ENCODE results near the gene SLC44A1. TPM values are rescaled to one million over a fixed set of nuclear protein-coding genes. Genes with fewer than 3 reads are reported as not detected.

SLC44A1 gene
- total RNA-seq, 2 donors from 2014 or later = 10.7 to 19.5 TPM

DNA sequence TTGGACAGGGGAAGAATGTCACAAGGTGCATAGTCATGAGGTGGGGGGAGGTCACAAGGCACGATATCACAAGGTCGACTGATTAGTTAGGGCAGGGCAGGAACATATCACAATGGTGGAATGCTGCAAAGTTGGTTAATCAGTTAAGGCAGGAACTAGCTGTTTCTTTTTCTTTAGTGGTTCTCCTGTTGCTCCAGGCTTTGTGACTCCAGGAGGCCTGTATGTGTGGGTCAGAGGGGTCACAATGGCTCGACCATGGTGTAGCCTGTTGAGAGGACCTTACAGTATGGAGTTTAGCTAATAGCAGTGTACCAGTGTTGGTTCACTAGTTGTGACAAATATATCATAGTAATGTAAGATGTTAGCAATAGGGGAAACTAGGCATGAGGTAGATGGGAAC, 191.0 kb downstream of the SLC44A1 start:
- TF ChIP-seq, protein P1, sequence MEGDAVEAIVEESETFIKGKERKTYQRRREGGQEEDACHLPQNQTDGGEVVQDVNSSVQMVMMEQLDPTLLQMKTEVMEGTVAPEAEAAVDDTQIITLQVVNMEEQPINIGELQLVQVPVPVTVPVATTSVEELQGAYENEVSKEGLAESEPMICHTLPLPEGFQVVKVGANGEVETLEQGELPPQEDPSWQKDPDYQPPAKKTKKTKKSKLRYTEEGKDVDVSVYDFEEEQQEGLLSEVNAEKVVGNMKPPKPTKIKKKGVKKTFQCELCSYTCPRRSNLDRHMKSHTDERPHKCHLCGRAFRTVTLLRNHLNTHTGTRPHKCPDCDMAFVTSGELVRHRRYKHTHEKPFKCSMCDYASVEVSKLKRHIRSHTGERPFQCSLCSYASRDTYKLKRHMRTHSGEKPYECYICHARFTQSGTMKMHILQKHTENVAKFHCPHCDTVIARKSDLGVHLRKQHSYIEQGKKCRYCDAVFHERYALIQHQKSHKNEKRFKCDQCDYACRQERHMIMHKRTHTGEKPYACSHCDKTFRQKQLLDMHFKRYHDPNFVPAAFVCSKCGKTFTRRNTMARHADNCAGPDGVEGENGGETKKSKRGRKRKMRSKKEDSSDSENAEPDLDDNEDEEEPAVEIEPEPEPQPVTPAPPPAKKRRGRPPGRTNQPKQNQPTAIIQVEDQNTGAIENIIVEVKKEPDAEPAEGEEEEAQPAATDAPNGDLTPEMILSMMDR (IDR thresholded peaks at IDR 0.05) = no peak
- Histone ChIP-seq H3K4me1 (peaks cover 0 to 7% of the 10 kb centered on the region in 2 donors), H3K27ac (no peak overlapping the region)

GRCh38 chr9:105436783-105437182, 192.3 kb downstream of the SLC44A1 start:
- DNase-seq (ENCODE audit: low spot score) = no peak
- Histone ChIP-seq H3K4me3 (no peak overlapping the region), H3K36me3 (no peaks in the 10 kb centered on the region), H3K9me3 (no peaks in the 10 kb centered on the region), H3K4me1 (peaks cover 0 to 7% of the 10 kb centered on the region in 2 donors), H3K27me3 (no peaks in the 10 kb centered on the region), H3K27ac (no peak overlapping the region)
- TF ChIP-seq, protein P1 (IDR thresholded peaks at IDR 0.05) = no peak

More for the DNA sequence above, 191.0 kb downstream of the SLC44A1 start:
- Histone ChIP-seq H3K27me3 (no peaks in the 10 kb centered on the region), H3K36me3 (no peaks in the 10 kb centered on the region), H3K9me3 (no peaks in the 10 kb centered on the region), H3K4me3 (no peak overlapping the region)
- no peak for DNase-seq (ENCODE audit: low spot score)

DNA sequence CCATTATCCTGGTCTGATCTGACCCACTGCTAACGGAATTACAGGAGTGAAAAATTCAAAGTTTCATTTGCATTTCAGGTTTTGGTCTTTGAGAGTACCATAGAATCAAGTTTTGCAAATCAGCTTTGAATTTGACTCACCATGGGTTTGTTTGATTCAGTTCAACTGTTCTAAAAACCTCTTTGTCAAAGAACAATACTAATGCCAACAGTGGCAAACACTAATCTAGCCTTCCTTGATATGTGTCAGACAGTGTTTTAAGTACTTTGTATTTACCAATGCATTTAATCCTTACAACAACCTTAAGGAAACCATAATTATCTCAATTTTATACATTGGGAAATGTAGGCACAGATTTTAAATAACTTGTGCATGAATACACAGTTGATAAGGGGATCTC, 193.3 kb downstream of the SLC44A1 start:
- Histone ChIP-seq H3K9me3 (no peaks in the 10 kb centered on the region), H3K4me3 (no peak overlapping the region), H3K36me3 (no peaks in the 10 kb centered on the region), H3K27ac (no peak overlapping the region), H3K4me1 (peaks cover 0 to 7% of the 10 kb centered on the region in 2 donors), H3K27me3 (no peaks in the 10 kb centered on the region)
- TF ChIP-seq, protein P1 (IDR thresholded peaks at IDR 0.05) = no peak
- no peak for DNase-seq (ENCODE audit: low spot score)

DNA sequence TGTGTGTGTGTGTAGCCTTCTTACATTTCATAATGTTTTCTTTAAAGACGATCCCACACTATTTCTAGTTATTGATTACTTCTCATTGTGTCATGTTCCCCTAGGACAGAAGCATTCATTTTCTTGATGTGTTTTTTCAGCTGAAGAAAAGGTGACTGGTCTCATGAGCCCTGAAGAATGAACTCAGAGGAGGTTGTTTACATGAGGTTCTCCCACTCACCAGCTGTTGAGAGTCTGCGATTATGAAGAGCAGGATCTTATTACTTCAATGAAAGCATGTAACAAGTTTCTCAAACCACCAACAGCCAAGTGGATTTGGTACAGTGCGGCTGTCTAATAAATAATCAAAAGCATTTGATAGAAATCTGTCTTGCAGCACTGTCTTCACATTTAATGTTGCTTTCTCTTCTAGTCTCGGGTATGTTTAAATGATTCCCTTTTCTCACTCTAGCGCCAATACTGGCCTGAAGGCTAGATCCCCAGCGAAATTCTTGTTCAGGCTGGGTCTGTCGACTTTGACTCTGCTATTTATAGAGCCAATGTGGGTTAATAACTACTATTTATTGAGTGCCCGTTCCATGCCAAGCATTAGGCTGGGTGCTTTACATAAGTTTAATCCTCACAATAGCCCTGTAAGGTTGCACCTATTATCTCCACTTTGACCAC, 193.8 kb downstream of the SLC44A1 start:
- H3K27ac ChIP-seq = no peak overlapping the region
- H3K4me3 ChIP-seq = no peak overlapping the region
- no peak for DNase-seq (ENCODE audit: low spot score)
- TF ChIP-seq, protein P1 (IDR thresholded peaks at IDR 0.05) = no peak
- no peaks in the 10 kb centered on the region for H3K27me3 ChIP-seq
- H3K9me3 ChIP-seq = no peaks in the 10 kb centered on the region
- peaks cover 0 to 7% of the 10 kb centered on the region in 2 donors for H3K4me1 ChIP-seq
- no peaks in the 10 kb centered on the region for H3K36me3 ChIP-seq

DNA sequence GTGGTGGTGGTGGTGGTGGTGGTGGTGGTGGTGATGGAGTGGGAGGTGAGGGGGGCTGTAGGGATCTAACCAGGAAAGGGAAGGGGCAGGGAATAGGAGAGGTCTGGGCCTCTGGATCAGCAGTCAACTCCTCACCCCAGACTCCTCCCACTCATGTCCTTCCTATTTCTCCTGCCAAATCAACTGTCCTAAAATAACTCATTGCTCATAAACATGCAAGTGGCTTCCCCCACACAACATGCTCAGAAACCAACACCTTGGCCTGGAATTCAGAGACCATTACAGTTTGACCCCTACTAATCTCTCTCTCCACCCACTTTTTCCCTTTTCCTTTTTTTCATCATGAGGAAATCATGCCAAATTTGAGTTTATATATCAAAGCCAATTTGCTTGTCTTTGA, 195.0 kb downstream of the SLC44A1 start:
- Histone ChIP-seq H3K4me3 (no peak overlapping the region), H3K27me3 (no peaks in the 10 kb centered on the region), H3K36me3 (no peaks in the 10 kb centered on the region), H3K27ac (peak overlapping the region in 1 of 2 donors; percentile 27), H3K4me1 (peaks cover 0 to 7% of the 10 kb centered on the region in 2 donors), H3K9me3 (no peaks in the 10 kb centered on the region)
- TF ChIP-seq, protein P1 (IDR thresholded peaks at IDR 0.05) = no peak
- DNase-seq (ENCODE audit: low spot score) = no peak
